Body of pancreas (tissue), 4 donors: ENCODE results near the gene GALT.

Source experiments
- POLR2A ChIP-seq, 3 donors: fragments of 450-650 bp; IDR thresholded peaks; one replicate each; pipeline ENCODE4 v1.6.1; 2016; ENCODE audit warnings: antibody characterized with exemption in 3 of 3, mild to moderate bottlenecking in 2 of 3
- TF ChIP-seq, protein P1 (sequence below), 7 experiments: fragments of 450-650 bp in 4 of 7; fragments of 200-600 bp in 3 of 7; sonication (generic) in 3 of 7; IDR thresholded peaks; one replicate each; pipeline ENCODE4 v1.5.1; 2016 to 2019; ENCODE audit warnings: antibody characterized with exemption in 7 of 7

DNA sequence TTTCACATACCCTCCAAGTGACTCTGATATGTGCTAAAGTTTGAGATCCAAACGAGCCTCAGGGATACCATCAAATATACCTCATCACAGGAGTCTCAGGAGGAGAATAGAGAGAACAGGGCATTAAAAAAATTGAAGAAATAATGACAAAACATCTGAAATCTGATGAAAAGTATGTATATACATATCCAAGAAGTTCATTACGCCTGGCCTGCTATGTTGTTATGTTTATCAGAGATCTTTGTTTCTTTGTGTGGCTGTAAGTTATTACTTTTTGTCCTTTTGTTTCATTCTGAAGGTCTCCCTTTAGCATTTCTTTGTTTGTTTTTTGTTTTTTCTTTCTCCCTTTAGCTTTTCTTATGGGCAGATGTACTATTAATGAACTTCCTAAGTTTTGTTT, 47.1 kb downstream of the GALT start:
- TF ChIP-seq, protein P1, sequence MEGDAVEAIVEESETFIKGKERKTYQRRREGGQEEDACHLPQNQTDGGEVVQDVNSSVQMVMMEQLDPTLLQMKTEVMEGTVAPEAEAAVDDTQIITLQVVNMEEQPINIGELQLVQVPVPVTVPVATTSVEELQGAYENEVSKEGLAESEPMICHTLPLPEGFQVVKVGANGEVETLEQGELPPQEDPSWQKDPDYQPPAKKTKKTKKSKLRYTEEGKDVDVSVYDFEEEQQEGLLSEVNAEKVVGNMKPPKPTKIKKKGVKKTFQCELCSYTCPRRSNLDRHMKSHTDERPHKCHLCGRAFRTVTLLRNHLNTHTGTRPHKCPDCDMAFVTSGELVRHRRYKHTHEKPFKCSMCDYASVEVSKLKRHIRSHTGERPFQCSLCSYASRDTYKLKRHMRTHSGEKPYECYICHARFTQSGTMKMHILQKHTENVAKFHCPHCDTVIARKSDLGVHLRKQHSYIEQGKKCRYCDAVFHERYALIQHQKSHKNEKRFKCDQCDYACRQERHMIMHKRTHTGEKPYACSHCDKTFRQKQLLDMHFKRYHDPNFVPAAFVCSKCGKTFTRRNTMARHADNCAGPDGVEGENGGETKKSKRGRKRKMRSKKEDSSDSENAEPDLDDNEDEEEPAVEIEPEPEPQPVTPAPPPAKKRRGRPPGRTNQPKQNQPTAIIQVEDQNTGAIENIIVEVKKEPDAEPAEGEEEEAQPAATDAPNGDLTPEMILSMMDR (IDR thresholded peaks at IDR 0.05): no peak
- no peak for TF ChIP-seq POLR2A (IDR thresholded peaks at IDR 0.05)
